Activated CD4-positive, alpha-beta memory T cell treated with anti-CD3 and anti-CD28 coated beads, Interleukin-2, amount 10 ng/mL, durations not matched to agents 7 days and 5 days (primary cell): Measurements from ENCODE around the gene OPRD1. TPM values are rescaled to one million over a fixed set of nuclear protein-coding genes. Genes with fewer than 3 reads are reported as not detected.
"Not testable (repeated sequence)": the region's sequence is repeated elsewhere in the genome, so short reads cannot be mapped to it uniquely, and the experiment has no call there.

Experiments used
- CTCF ChIA-PET: fragments of 350-600 bp; sonication (Branson Sonifier 250); formaldehyde crosslinking; loops from one replicate; lab custom pipeline; 2021; ENCODE audit warnings: antibody characterized with exemption, inconsistent platforms; lab: Charles Lee
- POLR2A ChIA-PET: fragments of 350-600 bp; sonication (Branson Sonifier 250); formaldehyde crosslinking; loops from one replicate; lab custom pipeline; 2021; ENCODE audit warnings: antibody characterized with exemption; lab: Charles Lee
- DNase-seq: peaks from one replicate; pipeline ENCODE4 v3.0.0-alpha.2; 2020
- H3K27ac Mint-ChIP-seq: one replicate; pipeline ENCODE4 v1.8.0; 2021; ENCODE audit warnings: mild to moderate bottlenecking, mixed read lengths
- H3K27me3 Mint-ChIP-seq: one replicate; pipeline ENCODE4 v1.8.0; 2021; ENCODE audit warnings: mixed read lengths
- H3K36me3 Mint-ChIP-seq: one replicate; pipeline ENCODE4 v1.8.0; 2021; ENCODE audit warnings: low read depth, mixed read lengths
- H3K4me1 Mint-ChIP-seq: one replicate; pipeline ENCODE4 v1.8.0; 2021; ENCODE audit warnings: mixed read lengths
- H3K4me3 Mint-ChIP-seq: one replicate; pipeline ENCODE4 v1.8.0; 2021; ENCODE audit warnings: mild to moderate bottlenecking, mixed read lengths
- H3K9me3 Mint-ChIP-seq: one replicate; pipeline ENCODE4 v1.8.0; 2021; ENCODE audit warnings: mixed read lengths
- total RNA-seq, 2 experiments: library from RNA; stranded (reverse); gene quantifications; one replicate each; pipeline ENCODE4 v1.2.3, GENCODE V29; 2021

Gene OPRD1
- total RNA-seq, 2 experiments from 2014 or later, result not detected

- Mint-ChIP-seq H3K27me3 (peaks cover 12% of the 10 kb centered on the region), H3K9me3 (no peaks in the 10 kb centered on the region), H3K27ac (no peak overlapping the region), H3K36me3 (no peaks in the 10 kb centered on the region), H3K4me3 (no peak overlapping the region), H3K4me1 (peaks cover 7% of the 10 kb centered on the region)
- no peak for DNase-seq
- ChIA-PET POLR2A (interaction anchor here (1.5 kb wide), 1 partner anchor 135 kb away, joined by 4 read pairs; the partner anchor contains the start of gene RNU11), CTCF (interaction anchor here (0.7 to 6.4 kb wide), 6 partner anchors 8 to 419 kb away, joined by 3 to 99 read pairs (median 4); partner anchors contain the start of gene TMEM200B)
Observed at GRCh38 chr1:28783363-28783762, 28.6 kb upstream of the OPRD1 start.

GRCh38 chr1:28789412-28789811 lies 22.6 kb upstream of the OPRD1 start:
- DNase-seq, result no peak
- H3K4me3 Mint-ChIP-seq, result no peak overlapping the region
- H3K36me3 Mint-ChIP-seq, result no peaks in the 10 kb centered on the region
- peaks cover 13% of the 10 kb centered on the region for H3K27me3 Mint-ChIP-seq
- CTCF ChIA-PET, result no interaction called here
- no peak overlapping the region for H3K27ac Mint-ChIP-seq
- peaks cover 7% of the 10 kb centered on the region for H3K4me1 Mint-ChIP-seq
- POLR2A ChIA-PET, result no interaction called here
- H3K9me3 Mint-ChIP-seq, result no peaks in the 10 kb centered on the region

GRCh38 chr1:28789816-28790215 lies 22.2 kb upstream of the OPRD1 start:
- Mint-ChIP-seq H3K27ac (no peak overlapping the region), H3K36me3 (no peaks in the 10 kb centered on the region), H3K4me3 (no peak overlapping the region), H3K4me1 (peaks cover 7% of the 10 kb centered on the region), H3K27me3 (peaks cover 13% of the 10 kb centered on the region), H3K9me3 (no peaks in the 10 kb centered on the region)
- DNase-seq, result no peak
- ChIA-PET POLR2A (no interaction called here), CTCF (no interaction called here)

GRCh38 chr1:28790377-28791035 lies 21.5 kb upstream of the OPRD1 start:
- Mint-ChIP-seq H3K4me1 (peaks cover 3% of the 10 kb centered on the region), H3K27me3 (peaks cover 11% of the 10 kb centered on the region), H3K9me3 (no peaks in the 10 kb centered on the region), H3K4me3 (no peak overlapping the region), H3K27ac (no peak overlapping the region), H3K36me3 (no peaks in the 10 kb centered on the region)
- no peak for DNase-seq
- POLR2A ChIA-PET, result no interaction called here
- CTCF ChIA-PET, result no interaction called here

GRCh38 chr1:28791929-28792328 lies 20.0 kb upstream of the OPRD1 start:
- H3K4me1 Mint-ChIP-seq, POLR2A ChIA-PET, H3K9me3 Mint-ChIP-seq, DNase-seq, H3K27ac Mint-ChIP-seq, H3K36me3 Mint-ChIP-seq, H3K4me3 Mint-ChIP-seq: not testable (repeated sequence)
- H3K27me3 Mint-ChIP-seq, result peaks cover 12% of the 10 kb centered on the region
- CTCF ChIA-PET, result interaction anchor here (1.1 to 1.5 kb wide), 2 partner anchors 45 to 85 kb away, joined by 3 to 4 read pairs; no protein-coding TSS in a partner anchor

- H3K27me3 Mint-ChIP-seq, result peaks cover 12% of the 10 kb centered on the region
- CTCF ChIA-PET, result interaction anchor here (0.8 to 1.5 kb wide), 3 partner anchors 44 to 84 kb away, joined by 3 to 5 read pairs (median 4); no protein-coding TSS in a partner anchor
- no peak overlapping the region for H3K4me3 Mint-ChIP-seq
- POLR2A ChIA-PET, result no interaction called here
- no peak for DNase-seq
- H3K27ac Mint-ChIP-seq, result no peak overlapping the region
- no peaks in the 10 kb centered on the region for H3K36me3 Mint-ChIP-seq
- no peaks in the 10 kb centered on the region for H3K9me3 Mint-ChIP-seq
- H3K4me1 Mint-ChIP-seq, result peaks cover 5% of the 10 kb centered on the region
Observed at GRCh38 chr1:28792644-28793121, 19.3 kb upstream of the OPRD1 start.

GRCh38 chr1:28794582-28794981 lies 17.4 kb upstream of the OPRD1 start:
- H3K36me3 Mint-ChIP-seq, result not testable (repeated sequence)

GRCh38 chr1:28796352-28797211 lies 15.4 kb upstream of the OPRD1 start:
- Mint-ChIP-seq H3K27me3 (peaks cover 16% of the 10 kb centered on the region), H3K27ac (no peak overlapping the region), H3K4me3 (no peak overlapping the region), H3K9me3 (no peaks in the 10 kb centered on the region), H3K4me1 (peaks cover 5% of the 10 kb centered on the region), H3K36me3 (no peaks in the 10 kb centered on the region)
- POLR2A ChIA-PET, result no interaction called here
- DNase-seq, result no peak
- CTCF ChIA-PET, result no interaction called here

More at GRCh38 chr1:28794582-28794981, 17.4 kb upstream of the OPRD1 start:
- peaks cover 16% of the 10 kb centered on the region for H3K27me3 Mint-ChIP-seq
- DNase-seq, H3K4me3 Mint-ChIP-seq, POLR2A ChIA-PET, H3K4me1 Mint-ChIP-seq, H3K27ac Mint-ChIP-seq, H3K9me3 Mint-ChIP-seq: not testable (repeated sequence)
- CTCF ChIA-PET, result interaction anchor here (1.2 kb wide), 1 partner anchor 83 kb away, joined by 3 read pairs; no protein-coding TSS in a partner anchor

GRCh38 chr1:28800324-28800723 lies 11.6 kb upstream of the OPRD1 start:
- peaks cover 12% of the 10 kb centered on the region for H3K27me3 Mint-ChIP-seq
- CTCF ChIA-PET, result no interaction called here
- peaks cover 5% of the 10 kb centered on the region for H3K4me1 Mint-ChIP-seq
- H3K36me3 Mint-ChIP-seq, result no peaks in the 10 kb centered on the region
- H3K9me3 Mint-ChIP-seq, result no peaks in the 10 kb centered on the region
- DNase-seq, result no peak
- H3K27ac Mint-ChIP-seq, result no peak overlapping the region
- H3K4me3 Mint-ChIP-seq, result no peak overlapping the region
- POLR2A ChIA-PET, result no interaction called here

- CTCF ChIA-PET, result no interaction called here
- POLR2A ChIA-PET, result no interaction called here
Observed at GRCh38 chr1:28801461-28801860, 10.5 kb upstream of the OPRD1 start.

GRCh38 chr1:28803051-28803450 lies 8.9 kb upstream of the OPRD1 start:
- Mint-ChIP-seq H3K4me1 (no peaks in the 10 kb centered on the region), H3K27ac (no peak overlapping the region), H3K36me3 (no peaks in the 10 kb centered on the region), H3K27me3 (peaks cover 15% of the 10 kb centered on the region), H3K9me3 (no peaks in the 10 kb centered on the region), H3K4me3 (no peak overlapping the region)
- ChIA-PET POLR2A (no interaction called here), CTCF (interaction anchor here (1.1 kb wide), 1 partner anchor 12 kb away, joined by 6 read pairs; no protein-coding TSS in a partner anchor)
- DNase-seq, result no peak

More at GRCh38 chr1:28801461-28801860, 10.5 kb upstream of the OPRD1 start:
- Mint-ChIP-seq H3K27me3 (peaks cover 12% of the 10 kb centered on the region), H3K27ac (no peak overlapping the region), H3K4me3 (no peak overlapping the region), H3K36me3 (no peaks in the 10 kb centered on the region), H3K4me1 (peaks cover under 1% of the 10 kb centered on the region), H3K9me3 (no peaks in the 10 kb centered on the region)
- no peak for DNase-seq

GRCh38 chr1:28803662-28804061 lies 8.3 kb upstream of the OPRD1 start:
- Mint-ChIP-seq H3K27ac (no peak overlapping the region), H3K4me1 (no peaks in the 10 kb centered on the region), H3K36me3 (no peaks in the 10 kb centered on the region), H3K9me3 (no peaks in the 10 kb centered on the region), H3K27me3 (peaks cover 14% of the 10 kb centered on the region), H3K4me3 (no peak overlapping the region)
- ChIA-PET POLR2A (no interaction called here), CTCF (no interaction called here)
- DNase-seq, result no peak

GRCh38 chr1:28804071-28804470 lies 7.9 kb upstream of the OPRD1 start:
- H3K4me3 Mint-ChIP-seq, result no peak overlapping the region
- CTCF ChIA-PET, result no interaction called here
- POLR2A ChIA-PET, result no interaction called here

More at GRCh38 chr1:28804071-28804470, 7.9 kb upstream of the OPRD1 start:
- H3K27ac Mint-ChIP-seq, result no peak overlapping the region
- H3K9me3 Mint-ChIP-seq, result no peaks in the 10 kb centered on the region
- no peaks in the 10 kb centered on the region for H3K4me1 Mint-ChIP-seq
- H3K36me3 Mint-ChIP-seq, result no peaks in the 10 kb centered on the region
- peaks cover 10% of the 10 kb centered on the region for H3K27me3 Mint-ChIP-seq
- DNase-seq, result no peak
